DMS 273 (cell line): ENCODE data around the gene CDHR1.
A peak's percentile ranks its signal among the peaks of the same experiment; 100 is the strongest.
"Not testable (repeated sequence)": the region's sequence is repeated elsewhere in the genome, so short reads cannot be mapped to it uniquely, and the experiment has no call there.

Source experiments
- DNase-seq: peaks from one replicate; lab custom pipeline; 2025; ENCODE audit not compliant: unreplicated experiment; lab: John Stamatoyannopoulos, UW

CDHR1 gene

GRCh38 chr10:84173501-84173929 lies 20.8 kb upstream of the CDHR1 start, which contains the start of gene GPR15LG:
TSS of gene GPR15LG (plus strand) at chr10:84173801. CDS start at chr10:84173852, 51 bp downstream.
- DNase-seq, result no peak

GRCh38 chr10:84175436-84175835 lies 18.9 kb upstream of the CDHR1 start:
- no peak for DNase-seq

GRCh38 chr10:84176351-84176750 lies 18.0 kb upstream of the CDHR1 start:
- no peak for DNase-seq

GRCh38 chr10:84176836-84177474 lies 17.4 kb upstream of the CDHR1 start:
- no peak for DNase-seq

- DNase-seq, result peak; percentile 17
Measured at GRCh38 chr10:84177541-84178141, 16.7 kb upstream of the CDHR1 start.

- DNase-seq, result no peak
Measured at GRCh38 chr10:84178160-84178609, 16.2 kb upstream of the CDHR1 start.

GRCh38 chr10:84179059-84179710 lies 15.2 kb upstream of the CDHR1 start:
- DNase-seq, result peak; percentile 97

- not testable (repeated sequence) for DNase-seq
Measured at GRCh38 chr10:84180386-84180785, 14.0 kb upstream of the CDHR1 start.

- DNase-seq, result no peak
Measured at GRCh38 chr10:84181631-84182030, 12.7 kb upstream of the CDHR1 start.

- no peak for DNase-seq
Measured at GRCh38 chr10:84184517-84184916, 9.8 kb upstream of the CDHR1 start.

GRCh38 chr10:84185526-84186175 lies 8.7 kb upstream of the CDHR1 start:
- DNase-seq, result no peak

GRCh38 chr10:84188815-84189214 lies 5.5 kb upstream of the CDHR1 start:
- no peak for DNase-seq

GRCh38 chr10:84190621-84191020 lies 3.7 kb upstream of the CDHR1 start:
- no peak for DNase-seq

GRCh38 chr10:84191106-84191505 lies 3.2 kb upstream of the CDHR1 start:
- DNase-seq, result no peak

- DNase-seq, result no peak
Measured at GRCh38 chr10:84193327-84193726, 1.0 kb upstream of the CDHR1 start.

GRCh38 chr10:84193846-84194423 lies 402 bp upstream of the CDHR1 start:
- DNase-seq, result no peak

- no peak for DNase-seq
Measured at GRCh38 chr10:84195044-84195830, 900 bp downstream of the CDHR1 start.

GRCh38 chr10:84196083-84196482 lies 1.7 kb downstream of the CDHR1 start:
- DNase-seq, result peak; percentile 52

GRCh38 chr10:84196941-84197340 lies 2.6 kb downstream of the CDHR1 start:
- no peak for DNase-seq

GRCh38 chr10:84197643-84198042 lies 3.3 kb downstream of the CDHR1 start:
- DNase-seq, result no peak
